Measurements from ENCODE around the gene TMEM139. TPM values are rescaled to one million over a fixed set of nuclear protein-coding genes. Genes with fewer than 3 reads are reported as not detected.

TMEM139 gene
- total RNA-seq, 1 experiment from 2014 or later = 19.1 TPM

GRCh38 chr7:143287339-143287934, 2.7 kb downstream of the TMEM139 start:
- peaks cover 37% of the 10 kb centered on the region for H3K4me1 ChIP-seq
- no peak for TF ChIP-seq CTCF (IDR thresholded peaks at IDR 0.05; ENCODE audit: insufficient read depth in 1 of 2, low read depth in 1 of 2, low read length in 1 of 2, severe bottlenecking in 1 of 2, unreplicated experiment in 1 of 2)
- intact Hi-C loops (cut with micrococcal nuclease; ENCODE audit: unreplicated experiment) = no loop called here
- Mint-ChIP-seq H3K36me3 (ENCODE audit: insufficient read depth, unreplicated experiment) (peaks cover 42% of the 10 kb centered on the region), H3K9me3 (ENCODE audit: unreplicated experiment) (no peaks in the 10 kb centered on the region), H3K27ac (ENCODE audit: unreplicated experiment) (peak overlapping the region; percentile 89), H3K27me3 (ENCODE audit: insufficient read depth, unreplicated experiment) (no peaks in the 10 kb centered on the region), H3K4me1 (ENCODE audit: low read depth, unreplicated experiment) (peaks cover 48% of the 10 kb centered on the region), H3K4me3 (ENCODE audit: unreplicated experiment) (peak overlapping the region; percentile 81)
- H3K27me3 ChIP-seq (replicated peaks; ENCODE audit: control insufficient read depth, insufficient read depth, low read length) = no peaks in the 10 kb centered on the region
- peak overlapping the region; percentile 8; the same call in 1 of the 2 replicates for H3K4me3 ChIP-seq (ENCODE audit: low read depth, low read length)
- no peaks in the 10 kb centered on the region for H3K9me3 ChIP-seq
- DNase-seq = no peak
- H3K36me3 ChIP-seq (ENCODE audit: control insufficient read depth, insufficient read depth, low read length) = no peaks in the 10 kb centered on the region
- BruUV-seq (replicated peaks) = TSS peak; percentile 83
- ChIA-PET CTCF (interaction anchor here (0.6 to 2.1 kb wide), 11 partner anchors 12 to 192 kb away, joined by 3 to 20 read pairs (median 6); partner anchors contain the start of gene GSTK1), POLR2A (interaction anchor here (0.6 to 1.2 kb wide), 8 partner anchors 9 to 83 kb away, joined by 3 to 23 read pairs (median 4); partner anchors contain the start of gene GSTK1)

- Histone ChIP-seq H3K4me3 (ENCODE audit: low read depth, low read length) (peak within 1 kb of the TSS; percentile 73), H3K4me1 (peaks cover 37% of the 10 kb centered on the region), H3K27me3 (replicated peaks; ENCODE audit: control insufficient read depth, insufficient read depth, low read length) (no peaks in the 10 kb centered on the region), H3K9me3 (no peaks in the 10 kb centered on the region), H3K36me3 (ENCODE audit: control insufficient read depth, insufficient read depth, low read length) (peaks cover 2% of the 10 kb centered on the region)
- intact Hi-C loops (cut with micrococcal nuclease; ENCODE audit: unreplicated experiment) = loop anchor here (1.0 kb wide), 2 partner anchors 25 to 48 kb away; partner anchors contain the start of gene GSTK1
- BruUV-seq (replicated peaks) = no TSS peak
- Mint-ChIP-seq H3K36me3 (ENCODE audit: insufficient read depth, unreplicated experiment) (peaks cover 49% of the 10 kb centered on the region), H3K4me3 (ENCODE audit: unreplicated experiment) (peak within 1 kb of the TSS; percentile 81), H3K27me3 (ENCODE audit: insufficient read depth, unreplicated experiment) (no peaks in the 10 kb centered on the region), H3K9me3 (ENCODE audit: unreplicated experiment) (no peaks in the 10 kb centered on the region), H3K27ac (ENCODE audit: unreplicated experiment) (peak within 1 kb of the TSS; percentile 89), H3K4me1 (ENCODE audit: low read depth, unreplicated experiment) (peaks cover 47% of the 10 kb centered on the region)
- CTCF ChIA-PET = interaction anchor here (0.6 to 2.1 kb wide), 17 partner anchors 11 to 773 kb away, joined by 3 to 20 read pairs (median 6); partner anchors contain the start of gene GSTK1
- DNase-seq = peak; percentile 99
- peak; percentile 53 to 55 for TF ChIP-seq CTCF (IDR thresholded peaks at IDR 0.05; ENCODE audit: insufficient read depth in 1 of 2, low read depth in 1 of 2, low read length in 1 of 2, severe bottlenecking in 1 of 2, unreplicated experiment in 1 of 2)
- POLR2A ChIA-PET = interaction anchor here (0.6 to 1.2 kb wide), 9 partner anchors 8 to 82 kb away, joined by 3 to 23 read pairs (median 4); partner anchors contain the start of gene GSTK1
Observed at GRCh38 chr7:143287935-143288826, 3.4 kb downstream of the TMEM139 start, which contains the start of gene CASP2. CASP2 (plus strand) TSS chr7:143288351; CDS start chr7:143288456, 105 bp downstream.

- no peak for DNase-seq
- H3K36me3 Mint-ChIP-seq (ENCODE audit: insufficient read depth, unreplicated experiment) = peaks cover 56% of the 10 kb centered on the region
- POLR2A ChIA-PET = interaction anchor here (1.0 to 1.2 kb wide), 4 partner anchors 11 to 81 kb away, joined by 3 to 23 read pairs (median 5); partner anchors contain the start of gene GSTK1
- H3K4me3 Mint-ChIP-seq (ENCODE audit: unreplicated experiment) = peak overlapping the region; percentile 81
- BruUV-seq (replicated peaks) = TSS peak; percentile 40
- H3K27ac Mint-ChIP-seq (ENCODE audit: unreplicated experiment) = peak overlapping the region; percentile 89
- CTCF ChIA-PET = interaction anchor here (0.6 to 2.1 kb wide), 6 partner anchors 11 to 93 kb away, joined by 3 to 20 read pairs (median 6); partner anchors contain the start of gene GSTK1
- H3K4me3 ChIP-seq (ENCODE audit: low read depth, low read length) = peak overlapping the region; percentile 73
- peaks cover 2% of the 10 kb centered on the region for H3K36me3 ChIP-seq (ENCODE audit: control insufficient read depth, insufficient read depth, low read length)
- no peaks in the 10 kb centered on the region for H3K27me3 ChIP-seq (replicated peaks; ENCODE audit: control insufficient read depth, insufficient read depth, low read length)
- no peaks in the 10 kb centered on the region for H3K9me3 ChIP-seq
- no peak for TF ChIP-seq CTCF (IDR thresholded peaks at IDR 0.05; ENCODE audit: insufficient read depth in 1 of 2, low read depth in 1 of 2, low read length in 1 of 2, severe bottlenecking in 1 of 2, unreplicated experiment in 1 of 2)
- H3K4me1 Mint-ChIP-seq (ENCODE audit: low read depth, unreplicated experiment) = peaks cover 40% of the 10 kb centered on the region
- intact Hi-C loops (cut with micrococcal nuclease; ENCODE audit: unreplicated experiment) = loop anchor here (1.0 kb wide), 2 partner anchors 26 to 49 kb away; partner anchors contain the start of gene GSTK1
- H3K9me3 Mint-ChIP-seq (ENCODE audit: unreplicated experiment) = no peaks in the 10 kb centered on the region
- no peaks in the 10 kb centered on the region for H3K27me3 Mint-ChIP-seq (ENCODE audit: insufficient read depth, unreplicated experiment)
- H3K4me1 ChIP-seq = peaks cover 32% of the 10 kb centered on the region
Observed at GRCh38 chr7:143288836-143289235, 4.1 kb downstream of the TMEM139 start.
